HEK293T (cell line): Measurements from ENCODE around the gene AKR1C2.

ENCODE experiments used
- ELF4 ChIP-seq: fragments of 450-650 bp; IDR thresholded peaks from 2 replicates; pipeline ENCODE4 v1.6.1; 2017; ENCODE audit warnings: antibody characterized with exemption
- FOXA1 ChIP-seq: fragments of 450-650 bp; IDR thresholded peaks from 2 replicates; pipeline ENCODE4 v1.6.1; 2016; ENCODE audit warnings: mild to moderate bottlenecking
- FOXK2 ChIP-seq: fragments of 450-650 bp; IDR thresholded peaks from 2 replicates; pipeline ENCODE4 v1.6.1; 2016; ENCODE audit warnings: mild to moderate bottlenecking
- SP1 ChIP-seq: fragments of 450-650 bp; IDR thresholded peaks from 2 replicates; pipeline ENCODE4 v1.6.1; 2017
- SUZ12 ChIP-seq: fragments of 450-650 bp; IDR thresholded peaks from 2 replicates; pipeline ENCODE4 v1.6.1; 2016; ENCODE audit warnings: mild to moderate bottlenecking
- TARDBP ChIP-seq: fragments of 450-650 bp; IDR thresholded peaks from 2 replicates; pipeline ENCODE4 v1.6.1; 2016
- TF ChIP-seq, protein P1 (sequence below): fragments of 450-650 bp; IDR thresholded peaks from 2 replicates; pipeline ENCODE4 v1.6.1; 2016

DNA sequence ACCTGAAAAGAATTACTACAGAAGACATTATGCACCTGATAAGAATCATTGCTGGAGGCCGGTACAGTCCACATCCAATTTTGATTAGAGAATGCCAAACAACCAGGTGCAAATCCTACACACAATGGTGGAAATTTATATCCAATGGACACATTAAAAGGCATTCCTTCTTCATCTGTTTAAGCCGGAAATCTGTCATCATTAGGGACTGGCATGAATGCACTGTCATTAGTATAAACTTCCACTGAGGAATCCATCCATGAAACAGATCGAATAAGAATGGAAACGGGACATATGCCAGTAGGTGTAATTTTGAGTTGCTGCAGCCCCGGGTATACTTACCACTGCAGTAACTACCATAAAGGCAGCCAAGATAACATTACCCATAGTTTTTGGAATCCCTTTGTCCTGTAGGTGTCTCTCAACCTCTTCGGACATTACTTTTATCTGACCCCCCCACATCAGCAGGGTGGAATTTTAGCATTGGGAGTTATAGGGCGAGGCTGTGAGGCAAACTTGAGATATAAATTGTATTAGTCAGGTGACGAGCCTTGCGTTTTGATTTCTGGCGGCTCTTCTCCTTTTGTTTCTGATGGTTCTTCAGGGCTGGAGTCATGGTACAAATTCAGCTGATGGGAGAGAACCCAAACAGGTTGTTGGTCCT, 36.5 kb upstream of the AKR1C2 start:
- no peak for TF ChIP-seq TARDBP
- TF ChIP-seq FOXA1 = no peak
- TF ChIP-seq, protein P1, sequence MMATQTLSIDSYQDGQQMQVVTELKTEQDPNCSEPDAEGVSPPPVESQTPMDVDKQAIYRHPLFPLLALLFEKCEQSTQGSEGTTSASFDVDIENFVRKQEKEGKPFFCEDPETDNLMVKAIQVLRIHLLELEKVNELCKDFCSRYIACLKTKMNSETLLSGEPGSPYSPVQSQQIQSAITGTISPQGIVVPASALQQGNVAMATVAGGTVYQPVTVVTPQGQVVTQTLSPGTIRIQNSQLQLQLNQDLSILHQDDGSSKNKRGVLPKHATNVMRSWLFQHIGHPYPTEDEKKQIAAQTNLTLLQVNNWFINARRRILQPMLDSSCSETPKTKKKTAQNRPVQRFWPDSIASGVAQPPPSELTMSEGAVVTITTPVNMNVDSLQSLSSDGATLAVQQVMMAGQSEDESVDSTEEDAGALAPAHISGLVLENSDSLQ = no peak
- TF ChIP-seq SUZ12 = no peak
- TF ChIP-seq FOXK2 = no peak
- no peak for TF ChIP-seq ELF4
- no peak for TF ChIP-seq SP1
